ENCODE data around the gene POU2AF3. TPM values are rescaled to one million over a fixed set of nuclear protein-coding genes. Genes with fewer than 3 reads are reported as not detected.
A peak's percentile ranks its signal among the peaks of the same experiment; 100 is the strongest.

POU2AF3 gene
- total RNA-seq, 1 experiment from 2014 or later, result 8.6 TPM

GRCh38 chr11:111336062-111336461, 37.7 kb downstream of the POU2AF3 start:
- no peaks in the 10 kb centered on the region for H3K27me3 ChIP-seq (replicated peaks; ENCODE audit: control insufficient read depth, insufficient read depth, low read length)
- peaks cover 57% of the 10 kb centered on the region for H3K4me1 Mint-ChIP-seq (ENCODE audit: low read depth, unreplicated experiment)
- TSS peak; percentile 92 for BruUV-seq (replicated peaks)
- CTCF ChIA-PET, result interaction anchor here (0.8 to 3.7 kb wide), 11 partner anchors 12 to 93 kb away, joined by 3 to 31 read pairs (median 6); no protein-coding TSS in a partner anchor
- POLR2A ChIA-PET, result interaction anchor here (0.5 to 1.1 kb wide), 3 partner anchors 24 to 197 kb away, joined by 3 to 4 read pairs (median 3); no protein-coding TSS in a partner anchor
- no peaks in the 10 kb centered on the region for H3K36me3 ChIP-seq (ENCODE audit: control insufficient read depth, insufficient read depth, low read length)
- peak overlapping the region; percentile 86 for H3K27ac Mint-ChIP-seq (ENCODE audit: unreplicated experiment)
- H3K4me1 ChIP-seq, result peaks cover 58% of the 10 kb centered on the region
- no peaks in the 10 kb centered on the region for H3K27me3 Mint-ChIP-seq (ENCODE audit: insufficient read depth, unreplicated experiment)
- peaks cover 8% of the 10 kb centered on the region for H3K36me3 Mint-ChIP-seq (ENCODE audit: insufficient read depth, unreplicated experiment)
- no peak overlapping the region for H3K4me3 ChIP-seq (ENCODE audit: low read depth, low read length)
- intact Hi-C loops (cut with micrococcal nuclease; ENCODE audit: unreplicated experiment), result no loop called here
- no peak for DNase-seq
- TF ChIP-seq CTCF (IDR thresholded peaks at IDR 0.05; ENCODE audit: insufficient read depth in 1 of 2, low read depth in 1 of 2, low read length in 1 of 2, severe bottlenecking in 1 of 2, unreplicated experiment in 1 of 2), result no peak
- peak overlapping the region; percentile 39 for H3K4me3 Mint-ChIP-seq (ENCODE audit: unreplicated experiment)
- H3K9me3 ChIP-seq, result no peaks in the 10 kb centered on the region
- H3K9me3 Mint-ChIP-seq (ENCODE audit: unreplicated experiment), result peaks cover 11% of the 10 kb centered on the region

- DNase-seq, result peak; percentile 87 to 88
- no peaks in the 10 kb centered on the region for H3K27me3 Mint-ChIP-seq (ENCODE audit: insufficient read depth, unreplicated experiment)
- Histone ChIP-seq H3K9me3 (no peaks in the 10 kb centered on the region), H3K4me3 (ENCODE audit: low read depth, low read length) (no peak overlapping the region), H3K4me1 (peaks cover 58% of the 10 kb centered on the region), H3K27me3 (replicated peaks; ENCODE audit: control insufficient read depth, insufficient read depth, low read length) (no peaks in the 10 kb centered on the region), H3K36me3 (ENCODE audit: control insufficient read depth, insufficient read depth, low read length) (no peaks in the 10 kb centered on the region)
- no TSS peak for BruUV-seq (replicated peaks)
- H3K36me3 Mint-ChIP-seq (ENCODE audit: insufficient read depth, unreplicated experiment), result peaks cover 8% of the 10 kb centered on the region
- H3K4me1 Mint-ChIP-seq (ENCODE audit: low read depth, unreplicated experiment), result peaks cover 57% of the 10 kb centered on the region
- H3K4me3 Mint-ChIP-seq (ENCODE audit: unreplicated experiment), result peak overlapping the region; percentile 16
- peaks cover 11% of the 10 kb centered on the region for H3K9me3 Mint-ChIP-seq (ENCODE audit: unreplicated experiment)
- no peak for TF ChIP-seq CTCF (IDR thresholded peaks at IDR 0.05; ENCODE audit: insufficient read depth in 1 of 2, low read depth in 1 of 2, low read length in 1 of 2, severe bottlenecking in 1 of 2, unreplicated experiment in 1 of 2)
- POLR2A ChIA-PET, result interaction anchor here (0.5 to 1.1 kb wide), 3 partner anchors 23 to 196 kb away, joined by 3 to 4 read pairs (median 3); no protein-coding TSS in a partner anchor
- intact Hi-C loops (cut with micrococcal nuclease; ENCODE audit: unreplicated experiment), result no loop called here
- peak overlapping the region; percentile 86 for H3K27ac Mint-ChIP-seq (ENCODE audit: unreplicated experiment)
- CTCF ChIA-PET, result interaction anchor here (0.8 to 3.7 kb wide), 8 partner anchors 12 to 92 kb away, joined by 3 to 31 read pairs (median 4); no protein-coding TSS in a partner anchor
Measured at GRCh38 chr11:111336582-111337256, 38.4 kb downstream of the POU2AF3 start.

GRCh38 chr11:111339758-111340388, 41.5 kb downstream of the POU2AF3 start:
- Mint-ChIP-seq H3K4me1 (ENCODE audit: low read depth, unreplicated experiment) (peaks cover 38% of the 10 kb centered on the region), H3K27me3 (ENCODE audit: insufficient read depth, unreplicated experiment) (no peaks in the 10 kb centered on the region), H3K4me3 (ENCODE audit: unreplicated experiment) (no peak overlapping the region), H3K27ac (ENCODE audit: unreplicated experiment) (no peak overlapping the region), H3K36me3 (ENCODE audit: insufficient read depth, unreplicated experiment) (peaks cover 8% of the 10 kb centered on the region), H3K9me3 (ENCODE audit: unreplicated experiment) (peaks cover 11% of the 10 kb centered on the region)
- no peak for TF ChIP-seq CTCF (IDR thresholded peaks at IDR 0.05; ENCODE audit: insufficient read depth in 1 of 2, low read depth in 1 of 2, low read length in 1 of 2, severe bottlenecking in 1 of 2, unreplicated experiment in 1 of 2)
- no TSS peak for BruUV-seq (replicated peaks)
- no peaks in the 10 kb centered on the region for H3K36me3 ChIP-seq (ENCODE audit: control insufficient read depth, insufficient read depth, low read length)
- H3K4me1 ChIP-seq, result peaks cover 38% of the 10 kb centered on the region
- CTCF ChIA-PET, result no interaction called here
- intact Hi-C loops (cut with micrococcal nuclease; ENCODE audit: unreplicated experiment), result no loop called here
- H3K4me3 ChIP-seq (ENCODE audit: low read depth, low read length), result no peak overlapping the region
- no peak for DNase-seq
- POLR2A ChIA-PET, result no interaction called here
- no peaks in the 10 kb centered on the region; the same call in 1 of the 2 replicates for H3K9me3 ChIP-seq
- H3K27me3 ChIP-seq (replicated peaks; ENCODE audit: control insufficient read depth, insufficient read depth, low read length), result no peaks in the 10 kb centered on the region

All from Caco-2 (cell line).